ENCODE data around the gene MAGEB17. TPM values are rescaled to one million over a fixed set of nuclear protein-coding genes. Genes with fewer than 3 reads are reported as not detected.
A peak's percentile ranks its signal among the peaks of the same experiment; 100 is the strongest.

MAGEB17 gene
- 0.03 TPM in 1 of 2 replicates, not detected in the other for polyA plus RNA-seq (2013)

- WGBS (ENCODE audit: extremely low coverage, insufficient coverage, insufficient read length), result no CpG with 5 or more reads among the region's 5 CpGs
- H2AFZ ChIP-seq (ENCODE audit: insufficient read depth, low read length, poor library complexity), result no peak within 1 kb of the TSS
- H3K9me3 ChIP-seq (ENCODE audit: insufficient read depth, low read depth, low read length), result no peaks in the 10 kb centered on the region
- H3K79me1 ChIP-seq (ENCODE audit: low read length), result no peaks in the 10 kb centered on the region
- H3K23ac ChIP-seq (ENCODE audit: low read length), result no peak within 1 kb of the TSS
- H2AK5ac ChIP-seq (ENCODE audit: low read length), result no peak within 1 kb of the TSS
- H4K8ac ChIP-seq (ENCODE audit: low read depth, low read length), result no peak within 1 kb of the TSS
- H3K9ac ChIP-seq (ENCODE audit: low read length), result no peak within 1 kb of the TSS
- no peak within 1 kb of the TSS for H2BK120ac ChIP-seq (ENCODE audit: insufficient read depth, low read length, poor library complexity)
- H2BK5ac ChIP-seq (ENCODE audit: low read depth, low read length, poor library complexity), result no peak within 1 kb of the TSS
- H3K36me3 ChIP-seq (ENCODE audit: control insufficient read depth in 1 of 2, insufficient read depth in 2 of 2, low read length in 2 of 2), result no peaks in the 10 kb centered on the region
- H3K14ac ChIP-seq (ENCODE audit: low read length), result no peak within 1 kb of the TSS
- DNase-seq, result no peak
- no peak within 1 kb of the TSS for H4K91ac ChIP-seq (ENCODE audit: low read depth, low read length)
- no peak within 1 kb of the TSS for H4K12ac ChIP-seq (ENCODE audit: low read depth, low read length)
- no peak within 1 kb of the TSS for H3K18ac ChIP-seq (ENCODE audit: low read length)
- H3K79me2 ChIP-seq (ENCODE audit: control insufficient read depth, insufficient read depth, low read length, poor library complexity), result no peaks in the 10 kb centered on the region
- H3K4ac ChIP-seq (ENCODE audit: low read depth, low read length), result no peak within 1 kb of the TSS
- H3K4me3 ChIP-seq (ENCODE audit: low read depth, low read length), result no peak within 1 kb of the TSS
- no peaks in the 10 kb centered on the region for H3K27me3 ChIP-seq (ENCODE audit: insufficient read depth, low read length)
- no peak within 1 kb of the TSS for H3K27ac ChIP-seq (ENCODE audit: low read depth, low read length)
- no peaks in the 10 kb centered on the region for H3K4me1 ChIP-seq (ENCODE audit: control insufficient read depth in 1 of 2, insufficient read depth in 2 of 2, low read length in 2 of 2)
- no peak within 1 kb of the TSS for H2BK12ac ChIP-seq (ENCODE audit: low read length)
- H3K4me2 ChIP-seq (ENCODE audit: low read length), result no peak within 1 kb of the TSS
These were observed at the start of gene MAGEB17 for GRCh38 chrX:16167181-16167580. Gene MAGEB17, plus strand, starts transcription at chrX:16167481. Its CDS starts 2,902 bp downstream, at chrX:16170383.

GRCh38 chrX:16119353-16120220, 47.7 kb upstream of the MAGEB17 start:
- H3K4me1 ChIP-seq (ENCODE audit: control insufficient read depth in 1 of 2, insufficient read depth in 2 of 2, low read length in 2 of 2), result peaks cover 3% of the 10 kb centered on the region in 2 experiments
- no peak overlapping the region for H3K4me3 ChIP-seq (ENCODE audit: low read depth, low read length)
- H2AK5ac ChIP-seq (ENCODE audit: low read length), result no peak overlapping the region
- H3K36me3 ChIP-seq (ENCODE audit: control insufficient read depth in 1 of 2, insufficient read depth in 2 of 2, low read length in 2 of 2), result no peaks in the 10 kb centered on the region
- H4K12ac ChIP-seq (ENCODE audit: low read depth, low read length), result no peak overlapping the region
- no peak overlapping the region for H3K9ac ChIP-seq (ENCODE audit: low read length)
- no CpG with 5 or more reads among the region's 5 CpGs for WGBS (ENCODE audit: extremely low coverage, insufficient coverage, insufficient read length)
- H2BK5ac ChIP-seq (ENCODE audit: low read depth, low read length, poor library complexity), result no peak overlapping the region
- DNase-seq, result no peak
- H3K4me2 ChIP-seq (ENCODE audit: low read length), result no peak overlapping the region
- H3K14ac ChIP-seq (ENCODE audit: low read length), result no peak overlapping the region
- no peaks in the 10 kb centered on the region for H3K9me3 ChIP-seq (ENCODE audit: insufficient read depth, low read depth, low read length)
- no peak overlapping the region for H3K23ac ChIP-seq (ENCODE audit: low read length)
- no peak overlapping the region for H4K8ac ChIP-seq (ENCODE audit: low read depth, low read length)
- H3K79me2 ChIP-seq (ENCODE audit: control insufficient read depth, insufficient read depth, low read length, poor library complexity), result no peaks in the 10 kb centered on the region
- H4K91ac ChIP-seq (ENCODE audit: low read depth, low read length), result no peak overlapping the region
- no peaks in the 10 kb centered on the region for H3K27me3 ChIP-seq (ENCODE audit: insufficient read depth, low read length)
- no peak overlapping the region for H2BK120ac ChIP-seq (ENCODE audit: insufficient read depth, low read length, poor library complexity)
- H3K79me1 ChIP-seq (ENCODE audit: low read length), result no peaks in the 10 kb centered on the region
- H2AFZ ChIP-seq (ENCODE audit: insufficient read depth, low read length, poor library complexity), result no peak overlapping the region
- H3K4ac ChIP-seq (ENCODE audit: low read depth, low read length), result no peak overlapping the region
- H3K27ac ChIP-seq (ENCODE audit: low read depth, low read length), result no peak overlapping the region
- H2BK12ac ChIP-seq (ENCODE audit: low read length), result no peak overlapping the region
- H3K18ac ChIP-seq (ENCODE audit: low read length), result no peak overlapping the region

DNA sequence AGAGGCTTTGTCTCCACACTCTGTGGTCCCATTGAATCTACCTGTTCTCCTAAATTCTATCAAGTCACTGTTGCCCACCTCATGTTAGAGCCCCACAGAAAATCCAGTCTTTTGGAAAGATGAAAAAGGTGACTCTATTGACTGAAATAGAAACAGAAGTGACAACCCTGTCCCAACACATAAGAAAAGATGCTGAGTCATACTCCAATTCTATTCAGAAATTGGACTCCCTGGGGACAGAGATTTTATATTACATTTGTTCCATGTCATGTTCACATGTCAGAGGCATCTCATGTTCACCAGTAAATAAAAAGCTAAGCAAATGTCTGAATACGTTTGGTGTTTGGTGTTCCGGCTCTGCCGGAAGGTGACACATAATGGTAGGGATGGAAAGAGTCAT, 46.9 kb upstream of the MAGEB17 start:
- no peak overlapping the region for H3K14ac ChIP-seq (ENCODE audit: low read length)
- H4K8ac ChIP-seq (ENCODE audit: low read depth, low read length), result no peak overlapping the region
- H3K27me3 ChIP-seq (ENCODE audit: insufficient read depth, low read length), result no peaks in the 10 kb centered on the region
- no CpG with 5 or more reads among the region's 3 CpGs for WGBS (ENCODE audit: extremely low coverage, insufficient coverage, insufficient read length)
- H3K4me3 ChIP-seq (ENCODE audit: low read depth, low read length), result no peak overlapping the region
- no peak overlapping the region for H3K23ac ChIP-seq (ENCODE audit: low read length)
- no peak overlapping the region for H4K91ac ChIP-seq (ENCODE audit: low read depth, low read length)
- H2BK5ac ChIP-seq (ENCODE audit: low read depth, low read length, poor library complexity), result no peak overlapping the region
- no peaks in the 10 kb centered on the region for H3K9me3 ChIP-seq (ENCODE audit: insufficient read depth, low read depth, low read length)
- no peaks in the 10 kb centered on the region for H3K36me3 ChIP-seq (ENCODE audit: control insufficient read depth in 1 of 2, insufficient read depth in 2 of 2, low read length in 2 of 2)
- H2AK5ac ChIP-seq (ENCODE audit: low read length), result no peak overlapping the region
- no peak overlapping the region for H3K9ac ChIP-seq (ENCODE audit: low read length)
- no peak for DNase-seq
- no peak overlapping the region for H2BK12ac ChIP-seq (ENCODE audit: low read length)
- H2BK120ac ChIP-seq (ENCODE audit: insufficient read depth, low read length, poor library complexity), result no peak overlapping the region
- H3K27ac ChIP-seq (ENCODE audit: low read depth, low read length), result no peak overlapping the region
- peaks cover 3% of the 10 kb centered on the region in 2 experiments for H3K4me1 ChIP-seq (ENCODE audit: control insufficient read depth in 1 of 2, insufficient read depth in 2 of 2, low read length in 2 of 2)
- H3K4ac ChIP-seq (ENCODE audit: low read depth, low read length), result no peak overlapping the region
- H2AFZ ChIP-seq (ENCODE audit: insufficient read depth, low read length, poor library complexity), result no peak overlapping the region
- no peak overlapping the region for H3K4me2 ChIP-seq (ENCODE audit: low read length)
- H4K12ac ChIP-seq (ENCODE audit: low read depth, low read length), result no peak overlapping the region
- H3K18ac ChIP-seq (ENCODE audit: low read length), result no peak overlapping the region
- no peaks in the 10 kb centered on the region for H3K79me1 ChIP-seq (ENCODE audit: low read length)
- no peaks in the 10 kb centered on the region for H3K79me2 ChIP-seq (ENCODE audit: control insufficient read depth, insufficient read depth, low read length, poor library complexity)

GRCh38 chrX:16123222-16123786, 44.0 kb upstream of the MAGEB17 start, which contains the start of gene GRPR:
Gene GRPR, plus strand, starts transcription at chrX:16123565. Its CDS starts 389 bp downstream, at chrX:16123954.
- no peaks in the 10 kb centered on the region for H3K79me1 ChIP-seq (ENCODE audit: low read length)
- no peak within 1 kb of the TSS for H2BK12ac ChIP-seq (ENCODE audit: low read length)
- no peak within 1 kb of the TSS for H4K8ac ChIP-seq (ENCODE audit: low read depth, low read length)
- no peaks in the 10 kb centered on the region for H3K79me2 ChIP-seq (ENCODE audit: control insufficient read depth, insufficient read depth, low read length, poor library complexity)
- H3K23ac ChIP-seq (ENCODE audit: low read length), result no peak within 1 kb of the TSS
- no peaks in the 10 kb centered on the region for H3K9me3 ChIP-seq (ENCODE audit: insufficient read depth, low read depth, low read length)
- H2AFZ ChIP-seq (ENCODE audit: insufficient read depth, low read length, poor library complexity), result no peak within 1 kb of the TSS
- no peak within 1 kb of the TSS for H4K91ac ChIP-seq (ENCODE audit: low read depth, low read length)
- no peak within 1 kb of the TSS for H2AK5ac ChIP-seq (ENCODE audit: low read length)
- H3K27ac ChIP-seq (ENCODE audit: low read depth, low read length), result no peak within 1 kb of the TSS
- peak; percentile 55 to 84 for DNase-seq
- no peak within 1 kb of the TSS for H4K12ac ChIP-seq (ENCODE audit: low read depth, low read length)
- no peak within 1 kb of the TSS for H3K14ac ChIP-seq (ENCODE audit: low read length)
- no peak within 1 kb of the TSS for H3K9ac ChIP-seq (ENCODE audit: low read length)
- H3K18ac ChIP-seq (ENCODE audit: low read length), result no peak within 1 kb of the TSS
- no peak within 1 kb of the TSS for H3K4ac ChIP-seq (ENCODE audit: low read depth, low read length)
- no peak within 1 kb of the TSS for H3K4me3 ChIP-seq (ENCODE audit: low read depth, low read length)
- H2BK120ac ChIP-seq (ENCODE audit: insufficient read depth, low read length, poor library complexity), result no peak within 1 kb of the TSS
- no CpG with 5 or more reads among the region's 6 CpGs for WGBS (ENCODE audit: extremely low coverage, insufficient coverage, insufficient read length)
- no peak within 1 kb of the TSS for H2BK5ac ChIP-seq (ENCODE audit: low read depth, low read length, poor library complexity)
- H3K36me3 ChIP-seq (ENCODE audit: control insufficient read depth in 1 of 2, insufficient read depth in 2 of 2, low read length in 2 of 2), result no peaks in the 10 kb centered on the region
- no peaks in the 10 kb centered on the region for H3K27me3 ChIP-seq (ENCODE audit: insufficient read depth, low read length)
- H3K4me2 ChIP-seq (ENCODE audit: low read length), result no peak within 1 kb of the TSS
- peaks cover 3% of the 10 kb centered on the region in 2 experiments for H3K4me1 ChIP-seq (ENCODE audit: control insufficient read depth in 1 of 2, insufficient read depth in 2 of 2, low read length in 2 of 2)
